Measurements from ENCODE around the gene AATK. TPM values are rescaled to one million over a fixed set of nuclear protein-coding genes. Genes with fewer than 3 reads are reported as not detected.

The AATK gene
- total and polyA plus RNA-seq, 2 of the 13 experiments (the other 11 are each of a cell fraction or from before 2014, with no cell fraction given) = 2.9 to 8.4 TPM

DNA sequence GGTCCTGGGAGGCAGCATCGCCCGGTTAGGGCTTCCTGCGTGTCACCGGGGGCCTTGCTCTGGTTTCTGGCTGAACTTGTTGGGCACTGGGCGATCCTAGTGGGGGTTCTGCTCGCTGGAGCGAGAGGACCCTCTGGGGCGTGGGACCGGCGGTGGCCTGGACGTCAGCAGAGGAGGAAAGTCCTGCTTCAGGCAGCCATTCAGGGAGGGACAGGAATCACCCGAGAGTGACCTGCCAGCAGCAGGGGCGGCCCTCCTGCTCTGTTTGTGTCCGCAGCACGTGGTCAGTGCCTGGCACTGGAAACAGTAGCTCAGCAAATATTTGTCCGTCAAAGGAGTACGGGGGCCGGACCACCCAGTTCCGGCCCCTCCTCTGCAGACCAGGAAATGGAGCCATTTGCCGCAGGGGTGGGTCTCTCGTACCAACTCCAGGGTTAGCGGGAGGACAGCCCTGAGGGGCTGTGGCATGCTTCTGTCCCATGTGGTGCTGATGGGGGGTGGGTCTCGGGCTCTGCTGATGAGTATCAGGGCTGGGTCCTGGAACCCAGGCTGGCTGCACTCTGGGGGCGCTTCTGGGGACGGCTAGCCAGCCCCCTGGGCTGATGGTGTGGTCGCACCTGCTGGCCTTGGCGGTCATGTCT is 82.8 kb downstream of the AATK start (continued):
- TF ChIP-seq, protein P1, sequence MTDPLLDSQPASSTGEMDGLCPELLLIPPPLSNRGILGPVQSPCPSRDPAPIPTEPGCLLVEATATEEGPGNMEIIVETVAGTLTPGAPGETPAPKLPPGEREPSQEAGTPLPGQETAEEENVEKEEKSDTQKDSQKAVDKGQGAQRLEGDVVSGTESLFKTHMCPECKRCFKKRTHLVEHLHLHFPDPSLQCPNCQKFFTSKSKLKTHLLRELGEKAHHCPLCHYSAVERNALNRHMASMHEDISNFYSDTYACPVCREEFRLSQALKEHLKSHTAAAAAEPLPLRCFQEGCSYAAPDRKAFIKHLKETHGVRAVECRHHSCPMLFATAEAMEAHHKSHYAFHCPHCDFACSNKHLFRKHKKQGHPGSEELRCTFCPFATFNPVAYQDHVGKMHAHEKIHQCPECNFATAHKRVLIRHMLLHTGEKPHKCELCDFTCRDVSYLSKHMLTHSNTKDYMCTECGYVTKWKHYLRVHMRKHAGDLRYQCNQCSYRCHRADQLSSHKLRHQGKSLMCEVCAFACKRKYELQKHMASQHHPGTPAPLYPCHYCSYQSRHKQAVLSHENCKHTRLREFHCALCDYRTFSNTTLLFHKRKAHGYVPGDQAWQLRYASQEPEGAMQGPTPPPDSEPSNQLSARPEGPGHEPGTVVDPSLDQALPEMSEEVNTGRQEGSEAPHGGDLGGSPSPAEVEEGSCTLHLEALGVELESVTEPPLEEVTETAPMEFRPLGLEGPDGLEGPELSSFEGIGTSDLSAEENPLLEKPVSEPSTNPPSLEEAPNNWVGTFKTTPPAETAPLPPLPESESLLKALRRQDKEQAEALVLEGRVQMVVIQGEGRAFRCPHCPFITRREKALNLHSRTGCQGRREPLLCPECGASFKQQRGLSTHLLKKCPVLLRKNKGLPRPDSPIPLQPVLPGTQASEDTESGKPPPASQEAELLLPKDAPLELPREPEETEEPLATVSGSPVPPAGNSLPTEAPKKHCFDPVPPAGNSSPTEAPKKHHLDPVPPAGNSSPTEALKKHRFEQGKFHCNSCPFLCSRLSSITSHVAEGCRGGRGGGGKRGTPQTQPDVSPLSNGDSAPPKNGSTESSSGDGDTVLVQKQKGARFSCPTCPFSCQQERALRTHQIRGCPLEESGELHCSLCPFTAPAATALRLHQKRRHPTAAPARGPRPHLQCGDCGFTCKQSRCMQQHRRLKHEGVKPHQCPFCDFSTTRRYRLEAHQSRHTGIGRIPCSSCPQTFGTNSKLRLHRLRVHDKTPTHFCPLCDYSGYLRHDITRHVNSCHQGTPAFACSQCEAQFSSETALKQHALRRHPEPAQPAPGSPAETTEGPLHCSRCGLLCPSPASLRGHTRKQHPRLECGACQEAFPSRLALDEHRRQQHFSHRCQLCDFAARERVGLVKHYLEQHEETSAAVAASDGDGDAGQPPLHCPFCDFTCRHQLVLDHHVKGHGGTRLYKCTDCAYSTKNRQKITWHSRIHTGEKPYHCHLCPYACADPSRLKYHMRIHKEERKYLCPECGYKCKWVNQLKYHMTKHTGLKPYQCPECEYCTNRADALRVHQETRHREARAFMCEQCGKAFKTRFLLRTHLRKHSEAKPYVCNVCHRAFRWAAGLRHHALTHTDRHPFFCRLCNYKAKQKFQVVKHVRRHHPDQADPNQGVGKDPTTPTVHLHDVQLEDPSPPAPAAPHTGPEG (CRISPR knock-in tag; IDR thresholded peaks at IDR 0.05) = peak; percentile 94
- peak; percentile 79 to 83 for TF ChIP-seq MAFK (conservative IDR thresholded peaks at IDR 0.05 in 1 of 2, IDR thresholded peaks at IDR 0.05 in 1 of 2; ENCODE audit: low read length in 2 of 2)
- TF ChIP-seq BORCS8-MEF2B (CRISPR knock-in tag; IDR thresholded peaks at IDR 0.05) = peak; percentile 91
- TF ChIP-seq, protein P2, sequence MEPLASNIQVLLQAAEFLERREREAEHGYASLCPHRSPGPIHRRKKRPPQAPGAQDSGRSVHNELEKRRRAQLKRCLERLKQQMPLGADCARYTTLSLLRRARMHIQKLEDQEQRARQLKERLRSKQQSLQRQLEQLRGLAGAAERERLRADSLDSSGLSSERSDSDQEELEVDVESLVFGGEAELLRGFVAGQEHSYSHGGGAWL (CRISPR knock-in tag; IDR thresholded peaks at IDR 0.05) = peak; percentile 94
- TF ChIP-seq KDM4B (CRISPR knock-in tag; IDR thresholded peaks at IDR 0.05) = peak; percentile 82
- peak; percentile 48 for TF ChIP-seq ZBTB42 (CRISPR knock-in tag; IDR thresholded peaks at IDR 0.05)
- peak; percentile 81; the same call in 1 of the 2 replicates for TF ChIP-seq ZNF552 (CRISPR knock-in tag; IDR thresholded peaks at IDR 0.05; ENCODE audit: borderline replicate concordance)
- TF ChIP-seq, protein P3, sequence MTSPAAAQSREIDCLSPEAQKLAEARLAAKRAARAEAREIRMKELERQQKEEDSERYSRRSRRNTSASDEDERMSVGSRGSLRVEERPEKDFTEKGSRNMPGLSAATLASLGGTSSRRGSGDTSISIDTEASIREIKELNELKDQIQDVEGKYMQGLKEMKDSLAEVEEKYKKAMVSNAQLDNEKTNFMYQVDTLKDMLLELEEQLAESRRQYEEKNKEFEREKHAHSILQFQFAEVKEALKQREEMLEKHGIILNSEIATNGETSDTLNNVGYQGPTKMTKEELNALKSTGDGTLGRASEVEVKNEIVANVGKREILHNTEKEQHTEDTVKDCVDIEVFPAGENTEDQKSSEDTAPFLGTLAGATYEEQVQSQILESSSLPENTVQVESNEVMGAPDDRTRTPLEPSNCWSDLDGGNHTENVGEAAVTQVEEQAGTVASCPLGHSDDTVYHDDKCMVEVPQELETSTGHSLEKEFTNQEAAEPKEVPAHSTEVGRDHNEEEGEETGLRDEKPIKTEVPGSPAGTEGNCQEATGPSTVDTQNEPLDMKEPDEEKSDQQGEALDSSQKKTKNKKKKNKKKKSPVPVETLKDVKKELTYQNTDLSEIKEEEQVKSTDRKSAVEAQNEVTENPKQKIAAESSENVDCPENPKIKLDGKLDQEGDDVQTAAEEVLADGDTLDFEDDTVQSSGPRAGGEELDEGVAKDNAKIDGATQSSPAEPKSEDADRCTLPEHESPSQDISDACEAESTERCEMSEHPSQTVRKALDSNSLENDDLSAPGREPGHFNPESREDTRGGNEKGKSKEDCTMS (CRISPR knock-in tag; conservative IDR thresholded peaks at IDR 0.05) = no peak
- TF ChIP-seq HNRNPUL1 (IDR thresholded peaks at IDR 0.05; ENCODE audit: low read depth, low read length) = no peak
- no peak for TF ChIP-seq RFX1 (IDR thresholded peaks at IDR 0.05)
- TF ChIP-seq ZNF572 (CRISPR knock-in tag; IDR thresholded peaks at IDR 0.05) = 0 out of 2 replicates have a peak, but pooled peaks have one; percentile 77
- TF ChIP-seq SOX13 (IDR thresholded peaks at IDR 0.05) = no peak
- TF ChIP-seq SOX13 (CRISPR knock-in tag; conservative IDR thresholded peaks at IDR 0.05 in 1 of 2, IDR thresholded peaks at IDR 0.05 in 1 of 2) = peak in 1 of 2 experiments; percentile 86; a peak in 2 of 4 replicates
- TF ChIP-seq, protein P4, sequence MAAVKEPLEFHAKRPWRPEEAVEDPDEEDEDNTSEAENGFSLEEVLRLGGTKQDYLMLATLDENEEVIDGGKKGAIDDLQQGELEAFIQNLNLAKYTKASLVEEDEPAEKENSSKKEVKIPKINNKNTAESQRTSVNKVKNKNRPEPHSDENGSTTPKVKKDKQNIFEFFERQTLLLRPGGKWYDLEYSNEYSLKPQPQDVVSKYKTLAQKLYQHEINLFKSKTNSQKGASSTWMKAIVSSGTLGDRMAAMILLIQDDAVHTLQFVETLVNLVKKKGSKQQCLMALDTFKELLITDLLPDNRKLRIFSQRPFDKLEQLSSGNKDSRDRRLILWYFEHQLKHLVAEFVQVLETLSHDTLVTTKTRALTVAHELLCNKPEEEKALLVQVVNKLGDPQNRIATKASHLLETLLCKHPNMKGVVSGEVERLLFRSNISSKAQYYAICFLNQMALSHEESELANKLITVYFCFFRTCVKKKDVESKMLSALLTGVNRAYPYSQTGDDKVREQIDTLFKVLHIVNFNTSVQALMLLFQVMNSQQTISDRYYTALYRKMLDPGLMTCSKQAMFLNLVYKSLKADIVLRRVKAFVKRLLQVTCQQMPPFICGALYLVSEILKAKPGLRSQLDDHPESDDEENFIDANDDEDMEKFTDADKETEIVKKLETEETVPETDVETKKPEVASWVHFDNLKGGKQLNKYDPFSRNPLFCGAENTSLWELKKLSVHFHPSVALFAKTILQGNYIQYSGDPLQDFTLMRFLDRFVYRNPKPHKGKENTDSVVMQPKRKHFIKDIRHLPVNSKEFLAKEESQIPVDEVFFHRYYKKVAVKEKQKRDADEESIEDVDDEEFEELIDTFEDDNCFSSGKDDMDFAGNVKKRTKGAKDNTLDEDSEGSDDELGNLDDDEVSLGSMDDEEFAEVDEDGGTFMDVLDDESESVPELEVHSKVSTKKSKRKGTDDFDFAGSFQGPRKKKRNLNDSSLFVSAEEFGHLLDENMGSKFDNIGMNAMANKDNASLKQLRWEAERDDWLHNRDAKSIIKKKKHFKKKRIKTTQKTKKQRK (IDR thresholded peaks at IDR 0.05; ENCODE audit: low read length) = no peak
- TF ChIP-seq ZNF367 (CRISPR knock-in tag; IDR thresholded peaks at IDR 0.05; ENCODE audit: borderline replicate concordance) = peak; percentile 80; the same call in 1 of the 2 replicates
- no peak for TF ChIP-seq SMYD3 (CRISPR knock-in tag; IDR thresholded peaks at IDR 0.05)
- peak; percentile 64; the same call in 1 of the 2 replicates for TF ChIP-seq SETDB1 (CRISPR knock-in tag; IDR thresholded peaks at IDR 0.05; ENCODE audit: borderline replicate concordance)
- TF ChIP-seq TCF7L2 (IDR thresholded peaks at IDR 0.05; ENCODE audit: low read depth, low read length) = no peak

All from HepG2 (cell line).